Natural killer cell (primary cell): Measurements from ENCODE around the gene GCN1. TPM values are rescaled to one million over a fixed set of nuclear protein-coding genes. Genes with fewer than 3 reads are reported as not detected.

Experiments
- ATAC-seq, 3 donors: fragments of 150-1000 bp in 2 of 3; fragments of 200-7000 bp in 1 of 3; cut with Tn5 transposase; 1 replicate in 1 of 3; 2 replicates in 2 of 3; pipeline ENCODE4 v1.10.0; 2021; ENCODE audit warnings: mild to moderate bottlenecking in 2 of 3, moderate library complexity in 2 of 3
- DNase-seq, 2 donors: peaks; one replicate each; pipeline versions ENCODE4 v3.0.0 to v3.0.0-alpha.2; 2013 to 2021; ENCODE audit warnings: mixed read lengths in 1 of 2
- H3K27ac ChIP-seq: one replicate; pipeline ENCODE4 v1.5.1; 2013; ENCODE audit warnings: mild to moderate bottlenecking, low read length
- H3K27me3 ChIP-seq: one replicate; pipeline ENCODE4 v1.6.1; 2013; ENCODE audit warnings: low read length; ENCODE audit not compliant: control insufficient read depth, insufficient read depth
- H3K36me3 ChIP-seq: one replicate; pipeline ENCODE4 v1.6.1; 2013; ENCODE audit warnings: low read length; ENCODE audit not compliant: control insufficient read depth, insufficient read depth
- H3K4me1 ChIP-seq: one replicate; pipeline ENCODE4 v1.6.1; 2013; ENCODE audit warnings: low read length; ENCODE audit not compliant: control insufficient read depth, insufficient read depth
- H3K4me3 ChIP-seq: one replicate; pipeline ENCODE4 v1.5.1; 2013; ENCODE audit warnings: low read length
- H3K9me3 ChIP-seq: one replicate; pipeline ENCODE4 v1.6.1; 2013; ENCODE audit warnings: low read length; ENCODE audit not compliant: control insufficient read depth, insufficient read depth
- H3K27ac Mint-ChIP-seq, 2 donors: one replicate each; pipeline ENCODE4 v1.8.0; 2022; ENCODE audit warnings: mild to moderate bottlenecking in 2 of 2, mixed read lengths in 2 of 2, moderate library complexity in 1 of 2
- H3K27me3 Mint-ChIP-seq, 2 donors: one replicate each; pipeline ENCODE4 v1.8.0; 2022; ENCODE audit warnings: low read depth in 2 of 2, mixed read lengths in 2 of 2
- H3K36me3 Mint-ChIP-seq: one replicate; pipeline ENCODE4 v1.8.0; 2022; ENCODE audit warnings: mixed read lengths
- H3K4me1 Mint-ChIP-seq, 2 donors: one replicate each; pipeline ENCODE4 v1.8.0; 2022; ENCODE audit warnings: mixed read lengths in 2 of 2
- H3K4me3 Mint-ChIP-seq: one replicate; pipeline ENCODE4 v1.8.0; 2022; ENCODE audit warnings: mild to moderate bottlenecking, moderate library complexity, mixed read lengths
- H3K9me3 Mint-ChIP-seq, 2 donors: one replicate each; pipeline ENCODE4 v1.8.0; 2022; ENCODE audit warnings: mixed read lengths in 2 of 2
- CTCF ChIP-seq: fragments of 200-600 bp; IDR thresholded peaks from one replicate; pipeline ENCODE4 v1.8.0; 2022; ENCODE audit warnings: antibody characterized with exemption
- WGBS: methylation state at CpG from one replicate; pipeline ENCODE4 v1.1.7; 2013; ENCODE audit warnings: missing lambda C conversion rate; ENCODE audit not compliant: insufficient coverage; 5-methylcytosine and 5-hydroxymethylcytosine counted together
- intact Hi-C: fragments of 100-400 bp; cut with micrococcal nuclease; formaldehyde crosslinking; loops from one replicate; pipeline ENCODE4 v1.14.2; 2022
- total RNA-seq, 4 donors: library from RNA; stranded (reverse); fragments of 120-200 nt in 1 of 4; gene quantifications; one replicate each; pipeline versions ENCODE4 v1.2.3 to v1.2.4, GENCODE V29; 2013 to 2022

GCN1 gene
- total RNA-seq, 3 donors from 2014 or later (not counting 1 experiment from before 2014, with no cell fraction given): 119 to 141 (median 120) TPM

DNA sequence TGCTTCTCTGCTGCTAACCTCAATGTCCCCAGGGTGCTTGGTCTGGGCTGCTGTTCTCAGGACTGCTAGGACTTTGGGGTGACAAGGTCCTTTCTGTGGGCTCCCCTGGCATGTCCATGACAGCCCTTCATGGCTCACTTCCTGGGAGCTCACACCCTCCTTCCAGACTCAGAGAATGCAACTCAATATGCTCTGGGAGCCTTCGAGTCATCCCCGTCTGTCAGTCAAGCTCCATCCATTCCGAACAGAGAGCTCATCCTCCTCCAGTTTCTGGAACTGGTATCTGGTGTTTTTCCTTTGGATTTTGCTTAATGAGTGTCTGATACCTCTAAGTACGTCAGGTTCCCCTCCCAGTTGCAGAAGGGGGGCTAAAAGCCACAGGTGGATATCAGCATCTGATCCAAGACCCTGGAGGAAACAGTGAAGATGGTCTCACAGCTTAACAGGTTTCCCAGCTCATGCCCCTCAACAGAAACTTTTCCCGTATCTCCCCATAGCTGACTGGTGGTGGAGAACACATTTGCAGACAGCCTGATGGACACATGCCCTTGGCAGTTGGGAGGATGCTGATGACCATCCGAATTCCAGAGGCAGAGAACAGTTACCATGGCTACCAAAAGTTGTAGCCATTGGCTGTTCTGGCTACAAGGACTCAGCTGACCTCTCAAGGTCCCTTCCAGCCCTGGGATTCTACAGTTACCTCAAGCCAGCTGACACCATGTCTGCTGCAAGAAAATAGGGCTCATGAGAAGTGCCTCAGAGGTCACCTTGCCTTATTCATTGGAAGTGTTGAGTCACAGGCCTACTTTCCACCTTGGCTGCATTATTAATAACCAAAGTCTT, 68.5 kb downstream of the GCN1 start:
- Histone ChIP-seq H3K27me3 (no peaks in the 10 kb centered on the region), H3K36me3 (peaks cover 39% of the 10 kb centered on the region), H3K27ac (no peak overlapping the region), H3K4me1 (peaks cover 14% of the 10 kb centered on the region), H3K9me3 (no peaks in the 10 kb centered on the region), H3K4me3 (no peak overlapping the region)
- no peaks in the 10 kb centered on the region for H3K9me3 Mint-ChIP-seq
- no peaks in the 10 kb centered on the region for H3K27me3 Mint-ChIP-seq
- H3K4me3 Mint-ChIP-seq: no peak overlapping the region
- ATAC-seq (no peak), DNase-seq (no peak)
- peaks cover 10% of the 10 kb centered on the region for H3K36me3 Mint-ChIP-seq
- WGBS: 94% methylated on average over 6 of the region's 6 CpGs
- peak overlapping the region in 1 of 2 donors; percentile 67 for H3K27ac Mint-ChIP-seq
- intact Hi-C loops: no loop called here
- TF ChIP-seq CTCF: no peak
- H3K4me1 Mint-ChIP-seq: peaks cover 6 to 15% of the 10 kb centered on the region in 2 donors

GRCh38 chr12:120125029-120125428, 69.5 kb downstream of the GCN1 start:
- Mint-ChIP-seq H3K36me3 (peaks cover 10% of the 10 kb centered on the region), H3K4me3 (no peak overlapping the region), H3K27me3 (no peaks in the 10 kb centered on the region), H3K27ac (no peak overlapping the region), H3K9me3 (no peaks in the 10 kb centered on the region), H3K4me1 (peaks cover 6 to 15% of the 10 kb centered on the region in 2 donors)
- no peaks in the 10 kb centered on the region for H3K27me3 ChIP-seq
- no peak overlapping the region for H3K4me3 ChIP-seq
- 100% methylated on average over 4 of the region's 4 CpGs for WGBS
- no peaks in the 10 kb centered on the region for H3K9me3 ChIP-seq
- DNase-seq (no peak), ATAC-seq (no peak)
- H3K27ac ChIP-seq: no peak overlapping the region
- H3K4me1 ChIP-seq: peaks cover 14% of the 10 kb centered on the region
- no peak for TF ChIP-seq CTCF
- H3K36me3 ChIP-seq: peaks cover 29% of the 10 kb centered on the region
- intact Hi-C loops: no loop called here

DNA sequence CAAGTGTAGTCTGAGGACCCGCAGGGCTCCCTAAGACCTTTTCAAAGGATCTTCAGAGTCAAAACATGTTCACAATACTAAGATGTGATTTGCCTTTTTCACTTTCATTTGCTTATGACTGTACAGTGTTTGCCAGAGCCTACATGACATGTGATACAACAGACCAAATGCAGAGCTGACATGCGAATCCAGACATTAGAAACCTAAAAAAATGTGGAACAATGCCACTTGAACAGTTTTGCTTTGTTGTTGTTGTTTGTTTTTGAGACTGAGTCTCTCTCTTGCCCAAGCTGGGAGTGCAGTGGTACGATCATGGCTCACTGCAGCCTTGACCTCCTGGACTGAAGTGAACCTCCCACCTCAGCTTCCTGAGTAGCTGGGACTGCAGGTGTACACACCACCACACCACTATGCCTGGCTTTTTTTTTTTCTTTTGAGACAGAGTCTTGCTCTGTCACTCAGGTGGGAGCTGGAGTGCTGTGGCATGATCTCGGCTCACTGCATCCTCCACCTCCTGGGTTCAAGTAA, 72.7 kb downstream of the GCN1 start:
- intact Hi-C loops: no loop called here
- WGBS: 64% methylated on average over 4 of the region's 4 CpGs
- ATAC-seq (no peak), DNase-seq (peak in 1 of 2 donors; percentile 45)
- H3K9me3 Mint-ChIP-seq: no peaks in the 10 kb centered on the region
- no peaks in the 10 kb centered on the region for H3K9me3 ChIP-seq
- peaks cover 5% of the 10 kb centered on the region for H3K36me3 Mint-ChIP-seq
- no peak overlapping the region for H3K27ac Mint-ChIP-seq
- no peak overlapping the region for H3K27ac ChIP-seq
- H3K4me1 Mint-ChIP-seq: peaks cover 22 to 28% of the 10 kb centered on the region in 2 donors
- no peak overlapping the region for H3K4me3 Mint-ChIP-seq
- no peaks in the 10 kb centered on the region for H3K27me3 ChIP-seq
- no peak overlapping the region for H3K4me3 ChIP-seq
- no peaks in the 10 kb centered on the region for H3K27me3 Mint-ChIP-seq
- peaks cover 26% of the 10 kb centered on the region for H3K4me1 ChIP-seq
- no peak for TF ChIP-seq CTCF
- H3K36me3 ChIP-seq: peaks cover 4% of the 10 kb centered on the region
